Nephron (organoid): ENCODE results near the gene VAV1.

ENCODE experiments used
- H3K27ac Mint-ChIP-seq, 3 experiments: 2 replicates each; pipeline ENCODE4 v1.8.0; 2020; ENCODE audit warnings: mixed read lengths in 3 of 3, mild to moderate bottlenecking in 2 of 3, moderate library complexity in 1 of 3
- H3K27me3 Mint-ChIP-seq: 2 replicates; pipeline ENCODE4 v1.8.0; 2021; ENCODE audit warnings: low read depth, mild to moderate bottlenecking, moderate library complexity, mixed read lengths
- H3K36me3 Mint-ChIP-seq: 2 replicates; pipeline ENCODE4 v1.8.0; 2020; ENCODE audit warnings: low read depth, mixed read lengths
- H3K4me1 Mint-ChIP-seq: 2 replicates; pipeline ENCODE4 v1.8.0; 2020; ENCODE audit warnings: mixed read lengths
- H3K4me3 Mint-ChIP-seq, 3 experiments: 2 replicates each; pipeline ENCODE4 v1.8.0; 2020; ENCODE audit warnings: mild to moderate bottlenecking in 3 of 3, mixed read lengths in 3 of 3, moderate library complexity in 2 of 3
- H3K9me3 Mint-ChIP-seq: 2 replicates; pipeline ENCODE4 v1.8.0; 2020; ENCODE audit warnings: mixed read lengths
- TF ChIP-seq, protein P1 (sequence below), 3 experiments: fragments of 200-600 bp; sonication (generic); IDR thresholded peaks; one replicate each; pipeline ENCODE4 v1.5.0; 2021; ENCODE audit warnings: antibody characterized with exemption in 3 of 3; ENCODE audit not compliant: unreplicated experiment in 3 of 3

VAV1 gene

DNA sequence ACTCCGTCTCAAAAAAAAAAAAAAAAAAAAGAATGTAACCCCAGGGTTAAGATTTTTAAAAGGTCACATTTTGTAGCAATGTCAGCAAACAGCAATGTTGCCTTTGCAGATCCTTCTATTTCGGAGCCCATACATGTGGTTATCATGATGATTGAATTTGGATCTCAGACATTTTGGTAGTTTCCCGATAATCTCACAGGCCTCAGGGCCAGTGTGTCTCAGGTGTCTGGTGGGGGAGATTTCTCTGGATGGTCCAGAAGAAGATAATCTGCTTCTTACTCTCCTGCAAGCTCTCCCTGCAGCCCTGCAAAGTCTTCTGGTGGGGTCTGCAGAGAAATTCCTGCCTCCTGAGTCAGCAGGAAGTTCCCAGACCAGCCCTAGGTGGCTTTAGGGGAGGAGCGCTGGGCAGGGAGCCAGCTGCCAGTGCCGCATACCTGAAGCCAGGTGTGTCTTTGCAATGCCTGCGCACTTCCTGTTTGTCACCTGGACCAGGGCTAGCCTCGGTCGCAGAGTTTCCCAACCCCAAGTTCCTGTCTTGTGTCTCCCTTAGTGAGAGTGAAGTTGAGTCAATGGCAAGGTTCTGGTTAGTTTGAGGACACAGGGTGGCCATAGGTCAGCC, 6.7 kb upstream of the VAV1 start:
- H3K27ac Mint-ChIP-seq = peak overlapping the region in 2 of 3 experiments; percentile 6 to 69
- H3K4me1 Mint-ChIP-seq = peaks cover 11% of the 10 kb centered on the region
- H3K36me3 Mint-ChIP-seq = no peaks in the 10 kb centered on the region
- H3K4me3 Mint-ChIP-seq = peak overlapping the region; percentile 72 to 76 (median 74)
- no peaks in the 10 kb centered on the region for H3K9me3 Mint-ChIP-seq
- TF ChIP-seq, protein P1, sequence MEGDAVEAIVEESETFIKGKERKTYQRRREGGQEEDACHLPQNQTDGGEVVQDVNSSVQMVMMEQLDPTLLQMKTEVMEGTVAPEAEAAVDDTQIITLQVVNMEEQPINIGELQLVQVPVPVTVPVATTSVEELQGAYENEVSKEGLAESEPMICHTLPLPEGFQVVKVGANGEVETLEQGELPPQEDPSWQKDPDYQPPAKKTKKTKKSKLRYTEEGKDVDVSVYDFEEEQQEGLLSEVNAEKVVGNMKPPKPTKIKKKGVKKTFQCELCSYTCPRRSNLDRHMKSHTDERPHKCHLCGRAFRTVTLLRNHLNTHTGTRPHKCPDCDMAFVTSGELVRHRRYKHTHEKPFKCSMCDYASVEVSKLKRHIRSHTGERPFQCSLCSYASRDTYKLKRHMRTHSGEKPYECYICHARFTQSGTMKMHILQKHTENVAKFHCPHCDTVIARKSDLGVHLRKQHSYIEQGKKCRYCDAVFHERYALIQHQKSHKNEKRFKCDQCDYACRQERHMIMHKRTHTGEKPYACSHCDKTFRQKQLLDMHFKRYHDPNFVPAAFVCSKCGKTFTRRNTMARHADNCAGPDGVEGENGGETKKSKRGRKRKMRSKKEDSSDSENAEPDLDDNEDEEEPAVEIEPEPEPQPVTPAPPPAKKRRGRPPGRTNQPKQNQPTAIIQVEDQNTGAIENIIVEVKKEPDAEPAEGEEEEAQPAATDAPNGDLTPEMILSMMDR (IDR thresholded peaks at IDR 0.05; ENCODE audit: unreplicated experiment in 3 of 3) = no peak
- H3K27me3 Mint-ChIP-seq = peaks cover 54% of the 10 kb centered on the region

DNA sequence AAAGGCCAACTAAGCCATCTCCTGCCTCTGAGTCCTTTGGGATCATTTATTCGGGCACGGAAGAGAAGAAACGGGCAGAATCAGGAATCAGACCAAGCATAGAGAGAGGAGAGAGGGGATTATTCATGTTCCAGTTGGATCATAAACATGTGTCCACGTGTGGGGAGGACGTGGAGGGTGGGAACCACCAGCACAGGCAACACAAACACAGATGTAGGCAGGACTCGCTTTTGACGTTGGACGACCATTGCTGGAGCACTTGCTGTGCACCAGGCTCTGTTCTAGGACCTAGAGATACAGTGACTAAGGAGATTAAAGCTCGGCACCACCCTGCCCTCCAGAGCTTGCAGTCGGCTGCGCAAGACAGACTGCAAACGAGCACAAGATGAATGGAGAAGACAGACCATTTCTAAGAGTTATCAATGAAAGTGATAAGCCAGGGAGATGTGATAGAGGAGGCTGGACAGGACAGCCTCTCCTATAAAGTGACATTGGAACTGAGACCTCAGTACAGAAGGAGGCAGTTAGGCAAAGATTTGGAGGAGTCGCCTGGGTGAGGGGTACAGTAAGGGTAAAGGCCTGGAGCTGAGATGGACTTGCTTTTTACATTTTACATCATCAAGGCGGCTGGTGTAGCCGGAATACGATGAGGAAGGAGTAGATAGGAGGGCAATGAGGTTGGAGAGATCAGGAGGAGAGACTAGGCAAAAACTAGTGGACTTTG, 6.0 kb upstream of the VAV1 start:
- TF ChIP-seq, protein P1 (IDR thresholded peaks at IDR 0.05; ENCODE audit: unreplicated experiment in 3 of 3) = no peak
- peaks cover 58% of the 10 kb centered on the region for H3K27me3 Mint-ChIP-seq

DNA sequence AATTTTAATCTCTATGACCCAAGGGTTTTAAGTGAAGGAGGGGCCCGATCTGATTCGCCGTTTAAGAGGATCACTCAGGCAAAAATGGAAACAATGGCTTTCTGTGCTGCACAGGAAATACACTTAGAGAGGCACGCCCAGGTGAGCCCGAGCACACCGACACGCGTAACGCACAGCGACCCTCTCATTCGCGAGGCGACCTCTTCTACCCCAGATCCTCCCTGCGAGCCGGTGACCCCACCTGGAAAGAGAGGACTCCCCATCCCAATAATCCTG, 5.5 kb upstream of the VAV1 start:
- Mint-ChIP-seq H3K4me3 (peak overlapping the region; percentile 38 to 76 (median 74)), H3K4me1 (peaks cover 11% of the 10 kb centered on the region), H3K27ac (no peak overlapping the region), H3K9me3 (no peaks in the 10 kb centered on the region), H3K36me3 (no peaks in the 10 kb centered on the region), H3K27me3 (peaks cover 60% of the 10 kb centered on the region)
- TF ChIP-seq, protein P1 (IDR thresholded peaks at IDR 0.05; ENCODE audit: unreplicated experiment in 3 of 3) = no peak

More for the DNA sequence above, 6.0 kb upstream of the VAV1 start:
- Mint-ChIP-seq H3K4me3 (peak overlapping the region; percentile 72 to 76 (median 74)), H3K4me1 (peaks cover 11% of the 10 kb centered on the region), H3K36me3 (no peaks in the 10 kb centered on the region), H3K27ac (peak overlapping the region in 2 of 3 experiments; percentile 6 to 69), H3K9me3 (no peaks in the 10 kb centered on the region)

DNA sequence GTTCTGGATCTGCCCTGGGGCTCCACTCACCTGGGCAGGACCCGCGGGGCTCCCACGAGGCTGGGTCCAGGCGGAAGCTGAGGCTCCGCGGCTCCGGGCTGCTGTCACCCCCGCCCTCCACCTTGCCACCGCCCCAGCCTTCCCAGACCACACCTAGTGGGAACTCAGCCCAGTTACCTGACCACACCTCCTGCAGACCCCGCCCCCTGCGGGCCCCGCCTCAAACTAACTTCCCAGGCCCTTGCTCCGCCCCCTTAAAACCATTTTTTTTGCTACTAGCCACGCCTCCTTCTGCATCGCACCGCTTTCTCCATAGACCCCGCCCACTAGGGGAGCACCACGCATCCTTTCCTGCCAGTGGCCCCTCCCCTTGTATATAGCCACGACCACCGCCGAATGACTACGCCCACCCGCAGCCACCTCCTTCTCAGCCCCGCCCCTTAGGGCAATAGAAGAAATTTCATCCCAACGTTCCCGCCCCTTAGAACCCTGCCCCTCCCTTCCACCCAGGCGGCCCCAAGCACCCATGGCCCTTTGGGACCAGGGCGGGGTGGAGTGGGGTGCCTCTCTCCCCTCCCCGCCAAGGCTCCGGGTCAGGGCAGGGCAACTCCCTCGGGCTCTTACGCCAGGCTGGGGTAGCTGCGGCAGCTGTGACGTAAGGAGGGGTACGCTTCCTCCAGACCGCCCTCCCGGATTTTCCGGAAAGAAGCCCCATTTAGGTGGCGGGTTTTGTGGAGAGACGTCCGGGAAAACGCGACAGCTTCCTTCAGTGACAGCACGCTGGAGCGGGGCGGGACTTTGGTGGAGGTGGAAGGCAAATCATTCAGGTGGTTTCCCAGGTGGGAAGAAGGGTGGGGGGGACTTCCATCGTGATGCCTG, 4.9 kb upstream of the VAV1 start, which contains the start of gene SH2D3A:
TSS of gene SH2D3A (minus strand) at position 79 of the 879 bp plus-strand sequence. CDS start 3,687 bp downstream, outside the sequence.
- H3K36me3 Mint-ChIP-seq = no peaks in the 10 kb centered on the region
- peak within 1 kb of the TSS in 2 of 3 experiments; percentile 6 to 69 for H3K27ac Mint-ChIP-seq
- H3K9me3 Mint-ChIP-seq = no peaks in the 10 kb centered on the region

GRCh38 chr19:6768236-6768785, 4.2 kb upstream of the VAV1 start:
- H3K4me3 Mint-ChIP-seq = peak overlapping the region in 2 of 3 experiments; percentile 31 to 43
- TF ChIP-seq, protein P1 (IDR thresholded peaks at IDR 0.05; ENCODE audit: unreplicated experiment in 3 of 3) = no peak

More for the DNA sequence above, 4.9 kb upstream of the VAV1 start, which contains the start of gene SH2D3A:
- peaks cover 60% of the 10 kb centered on the region for H3K27me3 Mint-ChIP-seq
- H3K4me3 Mint-ChIP-seq = peak within 1 kb of the TSS; percentile 76 to 81 (median 79)
- TF ChIP-seq, protein P1 (IDR thresholded peaks at IDR 0.05; ENCODE audit: unreplicated experiment in 3 of 3) = no peak
- peaks cover 11% of the 10 kb centered on the region for H3K4me1 Mint-ChIP-seq

More at GRCh38 chr19:6768236-6768785, 4.2 kb upstream of the VAV1 start:
- no peaks in the 10 kb centered on the region for H3K9me3 Mint-ChIP-seq
- H3K4me1 Mint-ChIP-seq = peaks cover 11% of the 10 kb centered on the region
- H3K36me3 Mint-ChIP-seq = no peaks in the 10 kb centered on the region
- no peak overlapping the region for H3K27ac Mint-ChIP-seq
- H3K27me3 Mint-ChIP-seq = peaks cover 60% of the 10 kb centered on the region
